Urothelium cell line (cell line): Measurements from ENCODE around the gene CDK6.

Experiments used
- DNase-seq: peaks from one replicate; pipeline ENCODE4 v3.0.0; 2011; ENCODE audit warnings: low spot score, mixed read lengths
- FAIRE-seq: peaks from 2 replicates; lab custom pipeline; 2011; peaks lifted over from hg19 to GRCh38; lab: Jason Lieb, UNC

Gene CDK6

GRCh38 chr7:92797693-92798092 lies 38.7 kb downstream of the CDK6 start:
- no peak for FAIRE-seq
- DNase-seq, result peak; percentile 20

GRCh38 chr7:92797284-92797683 lies 39.1 kb downstream of the CDK6 start:
- FAIRE-seq (no peak), DNase-seq (no peak)

GRCh38 chr7:92794831-92795230 lies 41.5 kb downstream of the CDK6 start:
- DNase-seq, result no peak
- FAIRE-seq, result no peak

- FAIRE-seq (no peak), DNase-seq (no peak)
Observed at GRCh38 chr7:92794391-92794790, 42.0 kb downstream of the CDK6 start.

- no peak for FAIRE-seq
- DNase-seq, result no peak
Observed at GRCh38 chr7:92793656-92794205, 42.6 kb downstream of the CDK6 start.

GRCh38 chr7:92790992-92791391 lies 45.4 kb downstream of the CDK6 start:
- DNase-seq, result peak; percentile 86
- peak; percentile 5 for FAIRE-seq

- no peak for FAIRE-seq
- DNase-seq, result no peak
Observed at GRCh38 chr7:92788559-92789183, 47.7 kb downstream of the CDK6 start.

- FAIRE-seq (no peak), DNase-seq (no peak)
Observed at GRCh38 chr7:92785923-92786322, 50.5 kb downstream of the CDK6 start.

- DNase-seq, result no peak
- no peak for FAIRE-seq
Observed at GRCh38 chr7:92784935-92785334, 51.4 kb downstream of the CDK6 start.

GRCh38 chr7:92783260-92784201 lies 52.8 kb downstream of the CDK6 start:
- DNase-seq (no peak), FAIRE-seq (no peak)

GRCh38 chr7:92782855-92783254 lies 53.5 kb downstream of the CDK6 start:
- FAIRE-seq (no peak), DNase-seq (no peak)

GRCh38 chr7:92782236-92782635 lies 54.1 kb downstream of the CDK6 start:
- FAIRE-seq (no peak), DNase-seq (no peak)

- no peak for DNase-seq
- no peak for FAIRE-seq
Observed at GRCh38 chr7:92781117-92781720, 55.2 kb downstream of the CDK6 start.

GRCh38 chr7:92778972-92779371 lies 57.4 kb downstream of the CDK6 start:
- FAIRE-seq (no peak), DNase-seq (no peak)

GRCh38 chr7:92777993-92778392 lies 58.4 kb downstream of the CDK6 start:
- no peak for DNase-seq
- FAIRE-seq, result no peak

GRCh38 chr7:92773808-92774207 lies 62.6 kb downstream of the CDK6 start:
- no peak for FAIRE-seq

GRCh38 chr7:92769844-92770243 lies 66.5 kb downstream of the CDK6 start:
- DNase-seq, result no peak
- FAIRE-seq, result no peak

More at GRCh38 chr7:92773808-92774207, 62.6 kb downstream of the CDK6 start:
- no peak for DNase-seq

- DNase-seq (no peak), FAIRE-seq (no peak)
Observed at GRCh38 chr7:92769394-92769699, 67.0 kb downstream of the CDK6 start.

GRCh38 chr7:92768501-92769393 lies 67.6 kb downstream of the CDK6 start:
- DNase-seq (no peak), FAIRE-seq (no peak)

GRCh38 chr7:92767437-92767836 lies 68.9 kb downstream of the CDK6 start:
- FAIRE-seq, result no peak
- peak; percentile 36 for DNase-seq
